Brain pericyte (primary cell): ENCODE measurements around the gene VAV2.
"Not testable (repeated sequence)": the region's sequence is repeated elsewhere in the genome, so short reads cannot be mapped to it uniquely, and the experiment has no call there.

Experiments used
- DNase-seq: peaks from one replicate; pipeline ENCODE4 v3.0.0-alpha.2; 2012; ENCODE audit warnings: low read depth, low spot score

VAV2 gene

DNA sequence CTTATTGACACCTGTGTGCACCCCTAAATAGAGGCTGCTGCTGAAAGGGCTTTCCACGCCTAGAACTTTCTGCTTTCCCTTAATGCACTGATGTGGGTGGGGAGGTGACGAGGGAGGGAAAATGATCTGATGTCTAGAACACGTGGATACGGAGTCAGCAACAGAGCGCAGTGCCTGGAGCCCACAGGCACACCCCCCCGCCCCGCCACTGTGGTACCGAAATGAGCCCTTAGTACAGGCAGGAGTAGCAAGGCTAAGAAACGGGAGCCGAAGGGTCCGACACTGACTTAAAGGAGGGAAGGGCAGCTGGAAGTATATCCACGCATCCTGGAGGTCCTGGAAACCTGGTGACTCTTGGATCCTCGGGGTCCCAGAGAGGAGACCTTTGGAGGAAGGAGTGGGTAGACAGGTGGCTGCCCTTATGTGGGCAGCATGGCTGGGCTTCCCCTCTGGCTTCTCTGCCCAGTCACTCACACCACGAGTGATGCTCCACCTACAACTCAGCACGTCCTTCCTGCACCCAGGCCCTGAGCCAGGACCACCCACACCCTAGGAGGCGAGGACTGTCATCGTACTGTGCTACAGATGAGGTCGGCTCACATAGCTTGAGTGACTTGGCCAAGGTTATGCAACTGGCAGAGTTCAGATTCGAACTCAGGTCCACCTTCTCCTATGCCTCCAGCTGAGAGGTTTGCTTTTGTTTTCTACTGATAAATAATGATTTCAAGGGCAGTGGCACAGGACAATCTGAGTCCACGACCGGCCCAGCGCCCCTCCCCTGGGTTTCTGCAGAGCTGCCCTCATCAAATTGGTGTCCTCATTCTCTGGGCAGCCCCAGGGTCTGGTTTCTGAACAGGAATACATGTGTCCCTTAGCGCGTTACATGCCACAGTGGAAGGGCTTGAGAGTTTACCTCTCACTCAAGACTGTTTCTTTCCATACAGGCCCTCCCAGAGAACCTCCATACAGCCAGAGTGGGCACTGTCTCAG lies 4.7 kb upstream of the VAV2 start:
- DNase-seq, result no peak

DNA sequence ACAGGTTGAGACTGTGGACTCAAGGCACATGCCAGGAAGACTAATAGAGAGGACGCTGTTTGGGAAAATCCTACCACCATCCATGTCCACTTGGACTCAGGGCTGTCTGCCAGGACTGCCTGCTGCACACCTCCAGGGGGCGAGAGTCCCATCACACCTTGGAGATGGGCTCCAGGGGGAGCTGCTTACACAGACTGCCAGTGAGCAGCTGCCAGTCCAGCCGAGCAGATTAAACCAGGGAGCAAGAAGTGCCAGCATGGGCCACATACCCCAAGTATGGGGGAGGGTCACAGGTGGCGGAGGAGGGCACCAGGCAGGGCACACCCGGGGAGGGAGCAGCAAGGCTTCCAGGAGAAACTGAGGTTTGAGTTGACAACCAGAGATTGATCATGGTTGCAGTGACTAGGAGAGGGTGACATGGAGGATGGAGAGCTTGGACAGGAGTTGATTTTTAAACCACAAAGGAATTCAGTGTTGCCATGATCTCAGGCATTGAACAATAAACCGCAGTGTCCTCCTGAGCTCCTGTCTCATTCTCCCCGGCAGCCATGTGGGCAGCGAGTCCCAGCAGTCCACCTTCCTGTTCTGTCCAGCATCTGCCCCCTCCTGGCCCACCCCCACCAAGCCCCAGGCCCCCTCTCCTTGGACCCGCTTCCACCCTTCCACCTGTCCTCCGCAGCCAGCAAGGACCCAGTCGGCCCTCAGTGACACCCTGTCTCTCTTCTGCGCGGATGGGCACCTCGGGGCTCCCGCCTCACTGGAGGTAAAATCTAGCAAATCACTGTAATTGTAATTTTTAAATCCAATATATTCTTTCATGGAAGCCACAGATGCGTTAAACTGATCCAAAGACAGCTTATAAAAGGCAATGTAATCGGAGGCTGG lies 3.1 kb upstream of the VAV2 start:
- DNase-seq, result no peak

DNA sequence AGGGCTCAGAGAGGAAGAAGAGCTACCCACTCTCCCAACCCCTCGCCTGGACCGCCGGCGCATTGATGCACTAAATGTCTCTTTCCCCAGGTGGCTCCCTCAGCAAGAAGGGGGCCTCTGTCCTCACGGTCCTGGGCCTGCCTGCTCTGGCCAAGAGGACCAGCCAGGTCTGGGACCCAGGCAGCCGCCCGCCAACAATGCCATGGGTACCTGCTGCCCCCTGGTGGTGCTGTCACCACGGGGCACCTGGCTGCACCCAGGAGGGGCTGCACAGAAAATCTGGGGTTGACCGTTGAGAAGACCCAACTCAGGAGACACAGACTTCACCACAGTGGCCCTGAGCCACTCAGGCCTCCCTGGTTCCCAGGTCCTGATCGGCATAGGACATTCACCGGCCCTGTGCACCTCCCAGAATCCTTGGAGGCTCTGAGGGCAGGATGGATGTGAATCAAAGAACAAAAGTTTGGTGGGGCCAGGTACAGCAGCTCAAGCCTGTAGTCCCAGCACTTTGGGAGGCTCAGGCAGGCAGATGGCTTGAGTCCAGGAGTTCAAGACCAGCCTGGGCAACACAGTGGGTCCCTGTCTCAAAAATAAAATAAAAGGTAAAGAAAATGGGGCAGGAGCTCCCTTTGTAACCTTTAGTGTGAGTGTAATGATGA lies 2.4 kb upstream of the VAV2 start:
- DNase-seq, result no peak

DNA sequence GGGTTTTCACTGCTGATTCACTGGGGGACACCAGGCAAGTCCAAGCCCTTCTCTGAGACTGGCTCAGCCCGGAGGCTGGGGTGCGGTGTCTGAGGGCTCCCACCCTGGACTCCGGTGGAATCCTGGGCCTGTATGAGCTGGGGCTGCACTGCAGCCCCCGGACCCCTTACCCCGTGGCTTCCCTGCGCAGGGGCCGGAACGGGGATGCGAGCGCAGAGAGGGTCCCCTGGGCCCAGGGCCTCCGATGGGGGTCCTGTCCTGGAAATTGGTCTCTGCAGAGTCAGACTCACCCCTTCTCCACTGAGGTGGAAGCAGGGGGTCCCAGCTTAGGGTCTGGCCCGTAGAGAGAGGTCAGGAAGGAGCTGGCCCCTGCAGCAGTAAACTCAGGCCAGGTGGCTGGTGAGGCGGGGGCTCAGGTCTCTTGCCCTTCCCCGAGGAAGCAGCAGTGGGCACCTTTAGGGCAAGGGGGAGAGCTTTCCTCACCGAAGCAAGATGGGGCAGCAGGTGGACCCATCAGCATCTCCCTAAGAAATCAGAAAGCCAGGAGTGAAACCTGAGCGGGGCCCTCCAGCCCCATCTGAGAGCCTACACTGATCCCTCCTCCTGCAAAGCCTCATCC lies 1.6 kb upstream of the VAV2 start:
- DNase-seq, result no peak

DNA sequence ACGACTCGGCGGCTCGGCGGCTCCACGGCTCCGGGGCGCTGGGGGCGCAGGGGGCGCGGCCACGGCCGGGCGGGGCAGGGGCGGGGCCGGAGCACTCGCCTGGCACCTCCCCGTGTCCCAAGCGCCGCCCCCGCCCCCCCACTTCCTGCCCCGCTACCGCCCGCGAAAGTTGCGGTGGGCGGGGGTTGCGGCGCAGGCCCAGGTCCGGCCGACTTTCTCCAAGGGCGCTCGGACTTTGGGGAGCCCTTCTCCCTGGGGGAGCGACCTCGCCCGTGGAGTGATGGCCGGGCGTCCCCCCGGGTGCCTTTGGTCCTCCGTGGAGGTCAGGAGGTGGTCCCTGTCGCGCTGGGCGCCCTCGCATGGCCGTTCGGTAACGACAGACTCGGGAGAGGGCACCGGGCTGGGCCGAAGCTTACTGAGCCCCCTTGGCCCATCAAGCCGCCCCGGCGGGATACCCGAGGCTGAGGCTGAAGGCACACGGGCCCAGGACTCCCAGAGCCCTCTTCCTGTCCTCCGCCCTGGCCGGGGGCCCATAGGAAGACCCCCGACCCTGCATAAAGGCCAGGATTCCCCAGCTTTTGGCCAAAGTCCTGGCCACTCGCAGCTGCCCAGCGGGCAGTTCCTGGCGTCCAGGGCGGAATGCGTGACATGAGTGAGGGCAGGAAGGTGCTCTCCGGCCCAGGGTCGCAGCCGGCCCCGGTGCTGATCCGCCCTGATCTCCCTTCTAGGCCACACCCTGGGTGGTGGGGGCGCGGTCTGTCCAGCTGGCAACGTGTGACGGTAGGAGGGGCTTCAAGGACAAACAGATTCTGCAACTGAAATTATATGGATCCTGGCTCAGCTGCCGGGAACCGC lies 883 bp upstream of the VAV2 start:
- no peak for DNase-seq

DNA sequence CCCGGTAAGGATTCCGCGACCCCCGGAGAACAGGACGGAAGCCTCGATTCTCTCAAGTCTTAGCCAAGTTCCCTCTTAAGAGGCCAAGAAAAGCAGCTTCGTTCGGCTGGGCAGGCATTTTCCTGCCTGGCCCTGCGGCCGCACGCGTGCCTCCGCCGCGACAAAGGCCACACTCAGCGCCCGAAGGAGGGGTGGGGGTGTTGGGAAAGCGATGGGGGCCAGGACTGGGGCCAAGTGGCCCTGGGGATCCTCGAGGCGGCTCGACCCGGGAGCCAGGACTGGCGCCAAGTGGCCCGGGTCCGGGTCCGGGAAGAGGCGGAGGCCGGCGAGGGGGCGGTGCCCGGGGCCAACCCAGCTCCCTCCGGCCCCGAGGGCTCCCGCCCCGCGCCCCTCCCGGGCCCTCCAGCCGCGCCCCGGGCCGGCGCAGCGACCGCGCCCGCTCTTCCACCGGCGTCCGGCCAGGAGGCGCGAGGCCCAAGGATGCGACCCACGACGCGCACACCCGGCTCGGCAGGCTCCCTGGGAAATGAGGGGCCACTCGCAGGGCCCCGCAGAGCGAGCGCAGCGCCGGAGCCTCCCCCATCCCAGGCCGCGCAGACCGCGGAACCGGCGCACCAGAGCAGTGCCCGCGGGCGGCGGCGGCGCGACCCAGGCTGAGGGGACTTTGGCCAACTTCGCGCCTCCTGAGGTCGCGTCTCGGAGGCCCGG lies 756 bp downstream of the VAV2 start:
- no peak for DNase-seq

DNA sequence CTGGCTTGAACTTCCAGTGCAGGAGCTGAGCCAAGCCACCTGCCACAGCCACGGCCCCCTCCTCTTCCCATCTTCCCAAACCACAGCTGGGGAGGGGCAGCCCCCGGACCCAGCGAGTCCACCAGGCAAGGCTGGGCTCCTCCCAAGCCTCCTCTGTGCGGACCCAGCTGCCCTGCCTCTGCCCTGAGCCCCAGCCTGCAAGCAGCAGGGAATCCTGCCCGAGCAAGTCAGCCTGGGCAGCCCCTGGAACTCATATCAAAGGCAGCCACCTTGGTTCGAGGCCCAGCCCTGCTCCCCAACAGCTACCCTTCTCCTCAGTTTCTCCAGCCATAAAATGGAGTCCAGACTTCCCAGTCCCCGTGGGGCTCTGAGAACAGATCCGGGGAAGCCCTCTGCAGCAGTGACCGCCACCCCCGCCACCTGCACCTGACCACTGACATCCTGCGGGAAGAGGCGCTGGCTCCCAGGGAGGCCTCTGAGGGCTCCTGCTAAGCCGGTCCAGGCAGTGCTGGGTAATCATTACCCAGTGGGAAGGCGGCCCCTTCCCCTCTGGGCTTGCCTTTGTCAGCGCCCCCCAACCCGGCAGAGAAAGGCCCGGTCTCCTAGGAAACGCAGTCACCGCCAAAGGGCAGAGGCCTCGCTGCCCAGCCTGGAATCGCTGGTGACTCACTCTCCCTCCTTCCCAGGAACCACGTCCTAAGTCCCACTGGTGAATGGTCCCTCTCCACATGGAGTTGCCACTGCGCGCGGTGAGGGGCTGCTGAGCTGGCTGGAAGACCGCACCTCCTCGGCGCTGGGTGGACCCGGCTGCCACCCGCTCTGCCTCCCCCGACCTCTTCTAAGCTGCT lies 1.5 kb downstream of the VAV2 start:
- DNase-seq, result no peak

DNA sequence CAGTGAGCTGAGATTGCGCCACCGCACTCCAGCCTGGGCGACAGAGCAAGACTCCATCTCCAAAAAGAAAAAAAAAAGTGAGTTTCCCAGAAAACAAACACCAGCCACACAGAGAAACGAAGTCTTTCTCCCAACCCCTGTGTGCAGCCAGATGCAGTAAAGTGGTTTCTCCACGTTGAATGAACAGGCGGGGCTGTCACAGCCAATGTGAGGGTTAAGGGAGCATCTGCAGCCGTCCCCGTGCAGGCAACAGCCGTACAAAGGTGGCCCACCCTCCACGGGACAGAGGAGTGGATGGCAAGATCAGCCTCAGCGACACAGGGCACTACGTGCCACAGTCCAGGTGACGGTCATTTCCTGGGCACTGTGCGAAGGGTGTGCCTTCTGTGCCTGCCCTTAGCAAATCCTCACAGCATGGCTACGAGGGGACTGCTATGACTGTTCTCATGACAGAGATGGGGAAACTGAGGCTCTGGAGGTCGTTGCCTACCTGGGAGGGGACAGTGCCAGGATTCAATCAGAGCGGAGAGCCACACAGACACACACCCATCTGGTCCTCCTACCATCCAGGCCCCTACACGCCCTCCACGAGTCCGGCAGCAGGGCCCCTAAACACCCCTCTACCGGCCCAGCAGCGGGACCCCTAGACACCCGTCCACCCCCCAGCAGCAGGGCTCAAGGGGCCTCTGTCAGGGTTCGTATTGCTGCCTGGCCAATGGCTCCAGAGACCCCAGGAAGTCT lies 2.3 kb downstream of the VAV2 start:
- no peak for DNase-seq

DNA sequence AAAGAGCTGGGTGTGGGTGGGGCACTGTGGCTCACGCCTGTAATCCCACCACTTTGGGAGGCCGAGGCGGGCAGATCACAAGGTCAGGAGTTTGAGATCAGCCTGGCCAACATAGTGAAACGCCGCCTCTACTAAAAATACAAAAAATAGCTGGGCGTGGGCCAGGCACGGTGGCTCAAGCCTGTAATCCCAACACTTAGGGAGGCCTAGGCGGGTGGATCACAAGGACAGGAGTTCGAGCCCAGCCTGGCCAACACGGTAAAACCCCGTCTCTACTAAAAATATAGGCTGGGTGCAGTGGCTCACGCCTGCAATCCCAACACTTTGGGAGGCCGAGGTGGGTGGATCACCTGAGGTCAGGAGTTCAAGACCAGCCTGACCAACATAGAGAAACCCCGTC lies 3.4 kb downstream of the VAV2 start:
- not testable (repeated sequence) for DNase-seq

DNA sequence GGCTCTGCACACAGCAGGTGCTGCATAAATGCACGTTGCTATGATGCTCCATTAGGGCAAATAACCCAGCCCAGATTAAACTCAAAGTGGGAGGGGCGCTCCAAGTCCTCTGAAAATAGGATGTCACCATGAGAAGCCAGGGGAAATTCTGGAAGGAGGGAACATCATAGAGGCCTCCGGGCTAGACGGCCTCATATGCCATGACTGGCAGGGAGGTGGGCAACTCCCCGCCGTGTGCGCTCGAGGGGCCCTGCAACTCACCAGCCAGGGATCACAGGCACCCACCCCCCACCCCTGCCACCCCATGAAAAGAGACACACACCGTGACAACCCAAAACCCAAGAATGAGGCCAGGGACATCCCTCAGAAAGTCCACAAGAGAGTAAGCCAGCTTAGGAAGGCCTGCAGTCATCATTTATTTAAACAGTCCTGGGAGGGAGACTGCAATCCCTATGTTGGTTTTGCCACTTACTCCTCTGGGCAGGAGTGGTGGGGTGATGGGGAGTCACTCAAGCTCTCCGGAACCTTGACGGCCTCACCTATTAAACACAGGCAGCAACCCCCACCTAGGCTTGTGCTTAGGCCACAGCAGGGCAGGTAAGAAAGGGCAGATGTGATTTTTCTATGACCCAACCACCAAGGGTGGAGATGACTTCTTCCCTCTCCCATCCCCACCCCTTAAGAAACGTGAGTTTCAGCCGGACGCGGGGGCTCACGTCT lies 4.0 kb downstream of the VAV2 start:
- DNase-seq, result no peak

DNA sequence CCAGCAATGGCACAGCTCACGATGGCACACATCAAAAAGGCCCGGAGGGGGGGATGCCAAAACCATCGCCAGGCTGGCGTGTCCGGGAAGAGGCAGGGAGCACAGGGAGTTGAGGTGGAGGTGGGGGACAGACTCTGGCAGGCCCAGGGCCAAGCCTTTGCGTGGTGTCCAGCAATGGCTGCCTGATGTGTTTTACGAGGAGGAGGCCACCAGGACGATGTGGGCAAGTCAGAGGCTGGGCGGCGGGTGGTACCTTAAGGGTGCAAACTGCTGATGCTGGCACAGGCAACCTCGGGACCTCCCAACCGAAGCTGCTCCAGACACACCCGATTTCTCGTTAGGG lies 4.7 kb downstream of the VAV2 start:
- DNase-seq, result no peak

DNA sequence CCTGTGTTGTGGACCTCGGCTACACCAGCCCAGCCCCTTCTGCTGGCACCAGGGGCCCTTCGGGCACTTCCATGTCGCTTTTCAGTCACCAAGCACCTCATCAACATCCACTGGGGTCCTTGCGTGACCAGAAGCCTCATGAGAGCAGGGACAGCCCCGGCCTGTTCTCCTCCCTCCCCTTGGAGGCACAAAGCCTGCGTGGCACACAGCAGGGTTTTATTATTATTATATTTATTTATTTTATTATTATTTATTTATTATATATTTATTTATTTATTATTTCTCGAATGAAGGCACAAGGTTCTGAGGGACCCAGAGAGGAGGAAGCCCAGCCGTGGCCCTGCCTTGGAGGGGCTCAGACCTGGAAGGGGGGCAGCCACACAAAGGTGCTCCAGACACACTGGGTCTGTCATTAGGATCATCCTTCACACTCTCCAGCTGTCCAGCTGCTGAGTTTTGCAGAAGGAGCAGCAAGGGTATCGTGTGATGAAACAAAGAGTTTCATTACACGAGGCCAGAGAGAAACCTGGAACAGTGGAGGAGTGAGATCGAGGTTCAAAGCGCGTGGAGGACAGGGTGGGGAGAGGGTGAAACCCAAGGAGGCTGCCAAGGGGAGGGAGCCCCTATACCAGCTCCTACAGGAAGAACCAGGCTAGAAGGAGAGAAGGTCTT lies 5.2 kb downstream of the VAV2 start:
- DNase-seq, result no peak

DNA sequence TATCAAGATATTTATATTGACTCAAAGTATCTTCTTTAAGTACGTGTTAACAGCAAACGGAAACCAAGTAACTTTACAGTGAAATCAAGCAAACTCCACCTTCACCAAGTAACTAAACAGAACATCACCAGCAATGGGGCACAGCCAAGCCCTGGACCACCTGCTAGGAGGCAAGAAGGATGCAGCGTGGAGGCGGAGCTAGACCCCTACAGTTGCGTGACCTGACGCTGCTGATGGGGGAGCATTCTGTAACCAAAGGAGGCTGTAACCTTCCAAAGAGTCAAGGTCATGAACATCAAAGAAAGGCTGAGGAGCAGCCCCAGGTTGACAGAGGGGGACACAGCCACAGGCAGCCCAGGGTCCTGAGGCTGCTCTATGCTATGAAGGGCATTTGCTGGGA lies 6.1 kb downstream of the VAV2 start:
- DNase-seq, result no peak

DNA sequence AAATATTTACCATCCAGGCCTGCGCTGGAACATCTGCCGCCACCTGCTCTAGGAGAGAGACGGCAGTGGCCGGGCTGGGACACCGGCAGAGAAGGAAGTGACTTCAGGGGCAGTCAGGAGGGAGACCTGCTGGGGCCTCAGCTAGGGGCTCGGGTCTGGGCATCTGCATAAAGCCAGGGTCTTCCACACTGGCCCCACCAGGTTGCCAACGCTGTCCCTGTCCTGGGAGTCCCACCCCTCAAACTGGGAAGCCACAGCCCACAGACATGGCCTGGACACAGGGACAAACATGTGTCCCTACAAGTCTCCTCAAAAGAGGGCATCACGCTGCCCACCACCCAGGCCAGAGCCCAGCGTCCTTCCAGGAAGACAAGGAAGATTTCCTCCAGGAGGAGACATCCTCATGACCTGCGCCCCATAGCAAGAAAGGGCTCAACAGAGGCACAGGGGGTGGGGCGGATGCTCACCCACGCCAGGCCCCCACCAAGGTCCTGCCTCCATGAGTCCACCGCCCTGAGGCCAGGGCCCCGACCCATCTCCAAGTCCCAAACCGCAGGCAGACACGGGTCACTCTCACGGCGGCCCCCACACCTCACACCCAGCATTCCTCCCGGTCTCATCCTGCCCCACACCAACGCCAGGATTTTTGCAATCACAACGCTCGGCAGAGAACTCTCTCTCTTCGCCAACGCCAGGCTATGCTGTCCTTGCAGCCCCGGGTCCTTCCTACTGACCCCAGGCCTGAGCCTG lies 9.0 kb downstream of the VAV2 start:
- no peak for DNase-seq

DNA sequence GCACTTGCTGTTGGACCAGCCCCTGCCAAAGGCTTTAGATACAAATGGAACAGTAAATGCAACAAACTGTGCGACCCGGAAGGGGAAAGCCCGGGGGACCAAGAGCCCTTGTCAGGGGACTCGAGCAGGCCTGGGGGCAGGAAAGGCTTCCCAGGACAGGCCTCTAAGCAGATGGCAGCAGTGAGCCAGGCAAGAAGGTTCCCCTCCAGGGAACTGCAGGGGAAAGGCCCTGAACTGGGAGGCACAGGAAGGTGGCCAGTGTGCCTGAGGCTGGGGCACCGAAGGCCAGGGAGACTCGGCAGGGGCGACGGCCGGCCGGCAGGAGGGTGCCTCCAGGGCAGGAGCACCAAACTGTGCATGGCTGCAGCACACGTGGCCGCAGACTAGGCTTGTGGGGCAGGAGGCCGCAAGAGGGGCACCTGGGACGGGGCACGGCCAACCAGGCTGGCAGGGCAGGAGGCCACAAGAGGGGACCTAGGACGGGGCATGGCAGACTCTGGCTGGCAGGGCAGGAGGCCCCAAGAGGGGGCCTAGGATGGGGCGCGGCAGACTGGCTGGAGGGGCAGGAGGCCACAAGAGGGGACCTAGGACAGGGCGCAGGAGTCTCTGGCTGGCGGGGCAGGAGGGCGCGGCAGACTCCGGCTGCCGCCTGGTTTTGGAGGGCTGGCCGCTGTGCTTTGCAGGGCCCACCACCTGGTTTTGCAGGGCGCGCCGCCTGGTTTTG lies 10.0 kb downstream of the VAV2 start:
- no peak for DNase-seq

DNA sequence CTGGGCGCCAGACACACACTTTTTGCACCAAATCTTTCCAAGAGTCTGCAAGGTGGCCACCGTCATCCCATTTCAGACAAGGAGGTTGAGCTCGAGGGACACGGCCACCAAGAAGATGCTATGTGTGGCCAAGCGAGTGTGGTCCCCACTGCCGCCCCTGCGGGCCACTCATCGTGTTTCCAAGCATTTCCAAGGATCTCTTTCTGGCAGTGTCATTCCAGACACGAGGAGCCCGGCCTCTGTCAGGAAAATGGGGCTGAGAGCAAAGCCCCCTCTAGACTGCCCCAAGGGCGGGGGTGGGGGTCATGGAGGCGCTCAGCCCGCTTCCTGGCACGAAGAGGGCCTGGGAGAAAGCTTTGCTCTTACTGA lies 10.6 kb downstream of the VAV2 start:
- no peak for DNase-seq
